DMS153 (cell line): ENCODE data around the gene TNFSF9.

Source experiments
- DNase-seq: peaks from one replicate; lab custom pipeline; 2025; lab: John Stamatoyannopoulos, UW

Gene TNFSF9

GRCh38 chr19:6530386-6531162 lies at the start of gene TNFSF9:
Gene TNFSF9 (plus strand): TSS chr19:6531026. CDS start chr19:6531037, 11 bp downstream.
- peak; percentile 81 for DNase-seq

GRCh38 chr19:6481541-6482342 lies 49.1 kb upstream of the TNFSF9 start, which contains the start of gene DENND1C:
Gene DENND1C (minus strand): TSS chr19:6481787. CDS start chr19:6481695, 92 bp downstream.
- no peak for DNase-seq

- no peak for DNase-seq
These were observed 48.5 kb upstream of the TNFSF9 start for GRCh38 chr19:6482343-6482686.

- DNase-seq, result no peak
These were observed 47.6 kb upstream of the TNFSF9 start for GRCh38 chr19:6483235-6483634.

GRCh38 chr19:6484230-6484629 lies 46.6 kb upstream of the TNFSF9 start:
- DNase-seq, result no peak

DNA sequence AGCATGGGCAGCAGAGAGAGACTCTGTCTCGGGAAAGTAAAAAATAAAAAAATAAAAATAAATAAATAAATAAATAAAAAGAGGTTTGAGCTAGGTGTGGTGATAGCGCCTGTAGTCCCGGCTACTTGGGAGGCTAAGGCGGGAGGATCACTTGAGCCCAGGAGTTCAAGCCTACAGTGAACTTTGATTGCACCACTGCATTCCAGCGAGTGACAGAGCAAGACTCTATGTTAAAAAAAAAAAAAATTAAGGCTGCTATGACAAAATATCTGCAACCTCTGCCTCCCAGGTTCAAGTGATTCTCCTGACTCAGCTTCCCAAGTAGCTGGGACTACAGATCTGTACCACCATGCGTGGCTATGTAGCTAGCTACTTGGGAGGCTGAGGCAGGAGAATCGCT lies 46.0 kb upstream of the TNFSF9 start:
- DNase-seq, result no peak

DNA sequence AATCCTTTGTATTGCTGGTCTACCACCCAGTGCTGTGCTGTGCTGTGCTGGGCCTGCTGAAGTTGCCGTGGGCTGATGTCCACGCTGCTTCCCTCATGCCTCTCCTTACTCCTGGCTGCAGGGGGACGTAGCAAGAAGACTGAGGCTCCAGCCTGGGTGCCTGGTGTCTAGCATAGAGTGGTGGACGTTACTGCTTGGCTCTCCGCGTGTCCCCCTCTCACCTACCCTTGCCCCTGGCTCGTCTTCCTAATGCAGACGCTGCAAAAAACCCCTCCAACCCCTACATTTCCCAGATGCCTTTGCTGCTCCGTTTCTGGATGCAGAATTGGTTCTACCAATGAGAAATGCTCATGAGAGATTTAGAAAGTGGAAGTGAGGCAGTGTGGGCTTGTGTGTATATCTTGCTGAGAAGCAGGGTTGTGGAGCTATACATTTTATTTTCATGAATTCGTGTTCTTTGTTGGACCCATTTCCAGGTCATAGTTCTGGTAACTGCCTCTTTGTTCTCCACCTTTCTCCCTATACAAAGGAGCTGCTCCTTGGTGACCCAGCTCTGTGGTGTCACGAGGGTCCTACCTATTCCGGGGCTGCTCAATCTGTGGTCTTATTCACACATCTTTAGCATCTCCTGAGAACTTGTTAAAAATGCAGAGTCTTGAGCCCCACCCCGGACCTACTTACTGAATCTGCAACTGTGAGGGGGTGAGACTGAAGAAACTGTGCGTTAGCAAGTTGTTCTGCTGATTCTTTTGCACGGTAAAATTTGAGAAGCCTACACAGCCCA lies 41.4 kb upstream of the TNFSF9 start:
- DNase-seq, result no peak

DNA sequence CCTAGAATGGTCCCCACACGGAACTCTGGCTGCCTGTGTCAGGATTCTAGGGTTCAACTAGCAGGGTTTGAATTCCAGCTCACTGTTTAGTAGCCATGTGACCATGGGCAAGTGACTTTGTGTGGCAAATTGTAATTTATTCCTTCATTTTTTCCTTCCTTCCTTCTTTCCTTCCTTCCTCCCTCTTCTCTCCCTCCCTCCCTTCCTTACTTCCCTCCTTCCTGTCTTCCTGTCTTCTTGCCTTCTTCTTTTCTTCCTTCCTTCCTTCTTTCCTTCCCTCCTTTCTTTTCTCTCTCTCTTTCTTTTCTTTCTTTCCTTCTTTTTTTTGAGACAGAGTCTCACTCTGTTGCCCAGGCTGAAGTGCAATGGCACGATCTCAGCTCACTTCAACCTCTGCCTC lies 40.7 kb upstream of the TNFSF9 start:
- DNase-seq, result no peak

- DNase-seq, result no peak
These were observed 38.8 kb upstream of the TNFSF9 start for GRCh38 chr19:6491802-6492592.

DNA sequence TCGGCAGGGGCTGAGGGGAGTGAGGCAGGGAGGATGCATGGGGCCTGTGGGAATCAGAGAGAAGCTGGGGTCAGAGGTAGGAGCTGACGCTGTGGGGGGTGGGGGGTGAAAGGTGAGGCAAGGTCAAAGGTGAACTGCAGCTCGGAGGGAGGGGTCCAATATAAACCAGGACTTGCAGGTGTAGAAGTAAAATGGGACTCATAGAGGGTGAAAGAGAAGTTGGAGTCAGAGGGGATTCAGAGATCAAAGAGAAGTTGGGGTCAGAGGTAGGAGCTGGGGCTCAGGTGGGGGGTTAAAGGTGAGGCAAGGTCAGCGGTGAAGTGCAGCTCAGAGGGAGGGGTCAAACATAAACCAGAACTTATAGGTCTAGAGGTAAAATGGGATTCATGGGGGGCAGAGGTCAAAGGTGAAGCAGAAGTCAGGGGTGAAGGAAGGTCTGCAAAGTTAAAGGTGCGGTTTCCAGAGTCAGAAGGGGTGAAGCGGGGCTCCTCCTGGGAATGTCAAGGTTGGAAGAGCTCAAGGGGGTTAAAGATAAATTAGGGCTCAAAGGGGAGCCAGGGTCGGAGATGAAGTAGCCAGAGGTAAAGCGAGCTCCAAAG lies 36.3 kb upstream of the TNFSF9 start:
- DNase-seq, result no peak

GRCh38 chr19:6495947-6496346 lies 34.9 kb upstream of the TNFSF9 start:
- no peak for DNase-seq

- DNase-seq, result no peak
These were observed 32.4 kb upstream of the TNFSF9 start for GRCh38 chr19:6498294-6499036.

DNA sequence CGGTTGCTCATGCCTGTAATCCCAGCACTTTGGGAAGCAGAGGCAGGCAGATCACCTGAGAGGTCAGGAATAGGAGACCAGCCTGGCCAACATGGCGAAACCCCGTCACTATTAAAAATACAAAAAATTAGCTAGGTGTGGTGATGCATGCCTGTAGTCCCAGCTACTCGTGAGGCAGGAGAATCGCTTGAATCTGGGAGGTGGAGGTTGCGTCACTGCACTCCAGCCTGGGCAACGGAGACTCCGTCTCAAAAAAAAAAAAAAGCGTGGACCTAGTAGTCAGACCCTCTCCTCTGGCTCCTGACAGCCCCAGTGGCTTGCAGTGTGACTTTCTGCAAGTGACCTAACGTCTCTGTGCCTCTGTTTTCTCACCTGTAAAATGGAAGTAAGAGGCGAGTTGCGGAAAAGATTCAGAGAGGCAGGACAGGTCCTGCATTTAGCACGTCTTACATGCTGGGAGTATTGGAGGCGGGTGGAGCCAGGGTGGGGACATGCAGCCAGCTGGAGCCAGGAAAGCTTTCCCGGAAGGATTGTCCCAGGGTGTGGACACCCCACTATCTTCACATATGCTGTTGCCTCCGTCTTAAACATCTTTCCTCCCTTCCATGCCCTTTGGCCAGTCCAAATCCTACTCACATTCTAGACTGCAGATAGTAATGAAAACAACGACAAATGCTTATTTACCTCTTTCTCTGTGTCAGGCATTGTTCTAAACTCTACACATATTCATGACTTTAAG lies 31.6 kb upstream of the TNFSF9 start:
- no peak for DNase-seq

DNA sequence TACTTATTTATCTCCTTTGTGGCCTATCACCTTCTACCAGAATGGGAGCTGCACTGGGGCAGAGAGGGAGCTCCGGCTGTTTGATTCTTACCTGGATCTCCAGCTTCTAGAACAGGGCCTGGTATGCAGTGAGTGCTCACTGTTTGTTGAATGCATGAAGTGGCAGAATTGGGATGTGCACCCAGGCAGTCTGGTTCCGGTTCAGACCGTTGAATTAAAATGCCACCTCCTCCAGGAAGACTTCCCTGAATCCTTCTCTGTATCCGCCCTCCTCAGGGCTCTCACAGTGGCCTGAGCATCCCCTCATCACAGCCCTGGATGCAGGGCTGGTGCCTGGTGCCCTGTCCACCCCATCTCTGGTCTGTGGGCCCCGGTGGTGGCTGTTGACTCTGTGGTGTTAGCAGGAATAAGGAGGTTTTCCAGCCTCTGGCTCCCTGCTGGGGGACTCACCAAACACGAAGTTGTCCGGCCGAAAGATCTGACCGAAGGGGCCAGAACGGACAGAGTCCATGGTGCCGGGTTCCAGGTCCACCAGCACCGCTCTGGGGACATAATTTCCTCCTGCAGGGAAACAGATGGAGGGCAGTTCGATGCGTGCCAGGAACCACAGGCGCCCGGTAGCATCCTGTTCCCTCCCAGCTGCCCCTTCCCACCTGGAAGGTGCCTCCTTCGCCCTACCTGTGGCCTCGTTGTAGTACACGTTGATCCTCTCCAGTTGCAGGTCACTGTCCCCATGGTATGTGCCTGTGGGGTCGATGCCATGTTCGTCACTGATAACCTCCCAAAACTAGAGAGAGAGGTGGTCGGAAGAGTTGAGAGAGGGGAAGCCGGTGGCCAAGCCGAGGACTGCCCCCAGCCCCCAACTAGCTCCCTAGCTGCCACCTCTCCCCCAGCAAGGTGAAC lies 29.7 kb upstream of the TNFSF9 start:
- DNase-seq, result no peak

DNA sequence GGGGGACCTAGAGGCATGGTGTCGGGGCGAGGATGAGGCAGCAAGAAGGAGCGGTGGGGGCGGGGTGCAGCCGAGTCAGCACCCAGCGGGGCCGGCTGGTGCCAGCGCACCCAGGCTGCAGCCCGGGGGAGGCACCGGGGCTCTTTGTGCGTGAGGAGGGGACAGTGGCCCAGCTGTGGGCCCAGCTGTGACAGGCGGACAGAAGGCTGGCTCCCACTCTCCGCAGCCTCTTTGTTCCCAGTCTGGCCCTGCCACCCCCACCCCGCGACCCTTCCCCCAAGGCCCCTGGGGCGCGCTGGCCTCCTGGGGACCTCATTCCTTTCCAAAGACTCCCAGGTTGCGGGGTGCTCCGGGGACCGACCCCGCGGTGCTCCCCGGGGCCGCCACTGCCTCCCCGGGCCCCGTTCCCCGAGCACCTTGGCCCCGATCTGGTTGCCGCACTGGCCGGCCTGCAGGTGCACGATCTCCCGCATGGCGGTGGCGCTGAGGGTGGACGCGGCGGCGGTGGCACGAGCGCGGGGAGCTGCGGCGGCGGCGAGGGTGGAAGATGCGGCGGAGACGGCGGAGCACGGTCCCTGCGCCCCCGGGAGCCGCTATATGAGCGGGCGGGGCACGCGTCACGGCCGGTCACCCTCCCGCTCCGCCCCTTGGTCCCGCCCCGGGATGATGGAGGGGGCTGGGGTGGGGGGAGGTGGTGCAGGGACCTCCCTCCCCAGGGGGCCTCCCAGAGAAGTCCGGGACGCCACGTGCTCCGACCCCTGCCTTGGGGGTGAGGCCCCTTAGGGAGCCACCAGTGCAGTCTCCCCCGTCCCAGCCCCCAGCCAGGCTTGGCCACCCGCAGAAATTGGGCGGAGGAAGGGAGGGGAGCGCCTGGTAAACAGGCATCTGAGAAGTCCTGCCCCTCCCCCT lies 28.8 kb upstream of the TNFSF9 start, which contains the start of gene TUBB4A:
TUBB4A (minus strand) TSS at position 570 of the 909 bp plus-strand sequence; CDS start at position 473, 97 bp downstream.
- DNase-seq, result no peak

DNA sequence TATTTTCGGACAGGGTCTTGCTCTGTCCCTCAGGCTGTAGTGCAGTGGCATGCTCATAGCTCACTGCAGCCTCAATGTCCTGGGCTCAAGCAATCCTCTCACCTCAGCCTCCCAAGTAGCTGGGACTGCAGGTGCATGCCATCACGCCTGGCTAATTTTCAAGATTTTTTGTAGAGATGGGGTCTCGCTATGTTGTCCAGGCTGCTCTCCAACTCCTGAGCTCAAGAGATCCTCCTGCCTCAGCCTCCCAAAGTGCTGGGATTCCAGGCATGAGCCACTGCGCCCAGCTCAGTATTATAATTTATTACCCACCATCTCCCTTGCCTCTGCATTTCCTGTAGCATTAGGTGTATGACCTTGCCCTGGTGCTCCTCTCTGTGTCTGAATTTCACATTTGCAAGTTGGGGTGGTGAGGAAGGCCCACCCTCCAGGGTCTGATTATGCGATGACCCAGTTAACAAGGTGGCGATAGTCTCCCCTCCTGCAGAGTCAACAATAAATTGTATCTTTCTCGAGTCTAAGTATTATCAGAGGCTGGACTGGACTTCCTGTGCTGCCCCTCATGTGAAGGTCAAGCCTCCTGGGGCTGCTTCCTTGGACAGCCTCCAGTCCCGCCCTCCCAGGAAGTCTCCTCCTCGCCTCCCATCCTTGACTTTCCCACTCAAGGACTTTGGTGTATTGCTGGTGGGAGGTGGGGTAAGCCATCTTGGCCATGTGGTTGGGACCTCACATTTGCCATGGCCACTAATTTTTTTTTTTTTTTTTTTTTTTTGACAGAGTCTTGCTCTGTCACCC lies 27.2 kb upstream of the TNFSF9 start:
- no peak for DNase-seq
